GM23338 (cell line): ENCODE data around the gene DAPL1. TPM values are rescaled to one million over a fixed set of nuclear protein-coding genes. Genes with fewer than 3 reads are reported as not detected.

Experiments
- ATAC-seq: fragments of 200-7000 bp; cut with Tn5 transposase; 3 replicates; pipeline ENCODE4 v1.9.1; 2020
- DNase-seq: peaks from one replicate; pipeline ENCODE4 v3.0.0-alpha.2; 2015; ENCODE audit warnings: low spot score
- H2AFZ ChIP-seq: fragments of 200-600 bp; sonication (generic); 2 replicates; pipeline ENCODE4 v1.8.0; 2016; ENCODE audit warnings: antibody characterized with exemption, mild to moderate bottlenecking, moderate library complexity
- H3F3A ChIP-seq: fragments of 200-600 bp; sonication (generic); replicated peaks from 2 replicates; pipeline ENCODE4 v1.8.0; 2017; ENCODE audit warnings: antibody characterized with exemption, mixed run types, low read depth
- H3K27ac ChIP-seq: fragments of 200-600 bp; sonication (generic); 2 replicates; pipeline ENCODE4 v1.6.1; 2016; ENCODE audit warnings: low read depth
- H3K27me3 ChIP-seq: fragments of 200-600 bp; sonication (generic); 2 replicates; pipeline ENCODE4 v1.8.0; 2016; ENCODE audit warnings: mild to moderate bottlenecking, mixed run types, moderate library complexity; ENCODE audit not compliant: insufficient read depth
- H3K36me3 ChIP-seq: fragments of 200-600 bp; sonication (generic); 2 replicates; pipeline ENCODE4 v1.8.0; 2016; ENCODE audit warnings: mild to moderate bottlenecking; ENCODE audit not compliant: insufficient read depth
- H3K4me1 ChIP-seq: fragments of 200-600 bp; sonication (generic); 2 replicates; pipeline ENCODE4 v1.8.0; 2016; ENCODE audit warnings: mild to moderate bottlenecking, moderate library complexity; ENCODE audit not compliant: insufficient read depth
- H3K4me2 ChIP-seq: fragments of 200-600 bp; sonication (generic); 2 replicates; pipeline ENCODE4 v1.7.1; 2017; ENCODE audit warnings: mixed run types
- H3K4me3 ChIP-seq: fragments of 200-600 bp; sonication (generic); 2 replicates; pipeline ENCODE4 v1.6.1; 2016; ENCODE audit warnings: mixed run types
- H3K79me2 ChIP-seq: fragments of 200-600 bp; sonication (generic); replicated peaks from 2 replicates; pipeline ENCODE4 v1.8.0; 2017; ENCODE audit warnings: mild to moderate bottlenecking; ENCODE audit not compliant: insufficient read depth
- H3K9me2 ChIP-seq: fragments of 200-600 bp; sonication (generic); 2 replicates; pipeline ENCODE4 v1.8.0; 2017; ENCODE audit not compliant: insufficient read depth
- H4K20me1 ChIP-seq: fragments of 200-600 bp; sonication (generic); replicated peaks from 2 replicates; pipeline ENCODE4 v1.8.0; 2017; ENCODE audit warnings: mild to moderate bottlenecking; ENCODE audit not compliant: insufficient read depth
- H3K27ac Mint-ChIP-seq: 2 replicates; pipeline ENCODE4 v1.8.0; 2020; ENCODE audit warnings: inconsistent platforms, mild to moderate bottlenecking, moderate library complexity, mixed read lengths
- H3K27me3 Mint-ChIP-seq: 3 replicates; pipeline ENCODE4 v1.8.0; 2022; ENCODE audit warnings: low read depth, mild to moderate bottlenecking, moderate library complexity, mixed read lengths, inconsistent platforms; ENCODE audit not compliant: insufficient read depth, poor library complexity
- H3K36me3 Mint-ChIP-seq: 3 replicates; pipeline ENCODE4 v1.8.0; 2021; ENCODE audit warnings: low read depth, mild to moderate bottlenecking, inconsistent platforms, moderate library complexity, mixed read lengths
- H3K4me1 Mint-ChIP-seq: 3 replicates; pipeline ENCODE4 v1.8.0; 2020; ENCODE audit warnings: mild to moderate bottlenecking, inconsistent platforms, mixed read lengths
- H3K4me3 Mint-ChIP-seq: 3 replicates; pipeline ENCODE4 v1.8.0; 2021; ENCODE audit warnings: moderate library complexity, mild to moderate bottlenecking, inconsistent platforms, mixed read lengths
- H3K9me3 Mint-ChIP-seq: 3 replicates; pipeline ENCODE4 v1.8.0; 2020; ENCODE audit warnings: moderate library complexity, mild to moderate bottlenecking, inconsistent platforms, mixed read lengths
- CREB1 ChIP-seq: fragments of 250-450 bp; sonication (Bioruptor Pico); IDR thresholded peaks from 2 replicates; pipeline ENCODE4 v1.5.0; 2020; ENCODE audit warnings: low read depth, mild to moderate bottlenecking, moderate library complexity
- EZH2 ChIP-seq: fragments of 200-600 bp; sonication (generic); IDR thresholded peaks from one replicate; pipeline ENCODE4 v1.8.0; 2017; ENCODE audit warnings: antibody characterized with exemption, mild to moderate bottlenecking, low read depth; ENCODE audit not compliant: unreplicated experiment
- JUNB ChIP-seq: IDR thresholded peaks from one replicate; pipeline ENCODE4 v1.6.1; 2016; ENCODE audit warnings: antibody characterized with exemption; ENCODE audit not compliant: unreplicated experiment
- NANOG ChIP-seq: IDR thresholded peaks from 2 replicates; pipeline ENCODE4 v1.6.1; 2016; ENCODE audit warnings: antibody characterized with exemption, borderline replicate concordance
- STAT1 ChIP-seq: IDR thresholded peaks from one replicate; pipeline ENCODE4 v1.6.1; 2016; ENCODE audit warnings: antibody characterized with exemption; ENCODE audit not compliant: unreplicated experiment
- ZNF114 ChIP-seq: fragments of 250-450 bp; sonication (Bioruptor Pico); IDR thresholded peaks from 2 replicates; pipeline ENCODE4 v1.5.0; 2020; ENCODE audit warnings: mild to moderate bottlenecking, moderate library complexity
- polyA plus RNA-seq: library from polyadenylated mRNA; unstranded; fragments of >200 nt; fragmentation: Nextera tagmentation; extraction: Ambion mirVana; gene quantifications from 2 replicates; pipeline ENCODE4 v1.2.1, GENCODE V29; 2016
- total RNA-seq: library from RNA; depleted of rRNA; stranded (reverse); fragments of >200 nt; shearing (Covaris generic); gene quantifications from 2 replicates; pipeline ENCODE4 v1.2.3, GENCODE V29; 2014
- TF ChIP-seq, protein P1 (sequence below): IDR thresholded peaks from one replicate; pipeline ENCODE4 v1.6.1; 2018; ENCODE audit warnings: antibody characterized with exemption; ENCODE audit not compliant: unreplicated experiment
- TF ChIP-seq, protein P2 (sequence below), 2 experiments: fragments of 200-600 bp in 1 of 2; sonication (generic) in 1 of 2; conservative IDR thresholded peaks; 2 replicates each; pipeline versions ENCODE4 v1.5.1 to v1.6.1; 2016 to 2017; ENCODE audit warnings: antibody characterized with exemption in 2 of 2, low read depth in 2 of 2, mild to moderate bottlenecking in 2 of 2, moderate library complexity in 1 of 2
- TF ChIP-seq, protein P3 (sequence below): IDR thresholded peaks from 2 replicates; pipeline ENCODE4 v1.6.1; 2016; ENCODE audit warnings: antibody characterized with exemption

DAPL1 gene
- total and polyA plus RNA-seq, 2 experiments from 2014 or later = not detected

DNA sequence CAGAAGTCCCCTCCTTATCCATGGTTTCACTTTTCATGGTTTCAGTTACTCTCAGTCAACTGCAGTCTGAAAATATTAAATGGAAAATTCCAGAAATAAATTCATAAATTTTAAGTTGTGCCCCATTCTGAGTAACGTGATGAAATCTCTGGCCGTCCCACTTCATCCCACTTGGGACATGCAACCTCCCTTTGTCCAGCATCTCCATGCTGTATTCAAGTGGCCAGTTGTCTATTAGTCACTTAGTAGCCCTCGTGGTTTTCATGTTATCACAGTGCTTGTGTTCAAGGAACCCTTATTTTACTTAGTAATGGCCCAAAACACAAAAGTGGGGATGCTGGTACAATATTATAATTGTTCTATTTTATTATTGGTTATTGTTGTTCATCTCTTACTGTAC, 18.0 kb upstream of the DAPL1 start (continued):
- TF ChIP-seq, protein P1, sequence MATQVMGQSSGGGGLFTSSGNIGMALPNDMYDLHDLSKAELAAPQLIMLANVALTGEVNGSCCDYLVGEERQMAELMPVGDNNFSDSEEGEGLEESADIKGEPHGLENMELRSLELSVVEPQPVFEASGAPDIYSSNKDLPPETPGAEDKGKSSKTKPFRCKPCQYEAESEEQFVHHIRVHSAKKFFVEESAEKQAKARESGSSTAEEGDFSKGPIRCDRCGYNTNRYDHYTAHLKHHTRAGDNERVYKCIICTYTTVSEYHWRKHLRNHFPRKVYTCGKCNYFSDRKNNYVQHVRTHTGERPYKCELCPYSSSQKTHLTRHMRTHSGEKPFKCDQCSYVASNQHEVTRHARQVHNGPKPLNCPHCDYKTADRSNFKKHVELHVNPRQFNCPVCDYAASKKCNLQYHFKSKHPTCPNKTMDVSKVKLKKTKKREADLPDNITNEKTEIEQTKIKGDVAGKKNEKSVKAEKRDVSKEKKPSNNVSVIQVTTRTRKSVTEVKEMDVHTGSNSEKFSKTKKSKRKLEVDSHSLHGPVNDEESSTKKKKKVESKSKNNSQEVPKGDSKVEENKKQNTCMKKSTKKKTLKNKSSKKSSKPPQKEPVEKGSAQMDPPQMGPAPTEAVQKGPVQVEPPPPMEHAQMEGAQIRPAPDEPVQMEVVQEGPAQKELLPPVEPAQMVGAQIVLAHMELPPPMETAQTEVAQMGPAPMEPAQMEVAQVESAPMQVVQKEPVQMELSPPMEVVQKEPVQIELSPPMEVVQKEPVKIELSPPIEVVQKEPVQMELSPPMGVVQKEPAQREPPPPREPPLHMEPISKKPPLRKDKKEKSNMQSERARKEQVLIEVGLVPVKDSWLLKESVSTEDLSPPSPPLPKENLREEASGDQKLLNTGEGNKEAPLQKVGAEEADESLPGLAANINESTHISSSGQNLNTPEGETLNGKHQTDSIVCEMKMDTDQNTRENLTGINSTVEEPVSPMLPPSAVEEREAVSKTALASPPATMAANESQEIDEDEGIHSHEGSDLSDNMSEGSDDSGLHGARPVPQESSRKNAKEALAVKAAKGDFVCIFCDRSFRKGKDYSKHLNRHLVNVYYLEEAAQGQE = no peak
- TF ChIP-seq STAT1 = no peak
- TF ChIP-seq ZNF114 = no peak
- no peak for TF ChIP-seq NANOG
- TF ChIP-seq, protein P2, sequence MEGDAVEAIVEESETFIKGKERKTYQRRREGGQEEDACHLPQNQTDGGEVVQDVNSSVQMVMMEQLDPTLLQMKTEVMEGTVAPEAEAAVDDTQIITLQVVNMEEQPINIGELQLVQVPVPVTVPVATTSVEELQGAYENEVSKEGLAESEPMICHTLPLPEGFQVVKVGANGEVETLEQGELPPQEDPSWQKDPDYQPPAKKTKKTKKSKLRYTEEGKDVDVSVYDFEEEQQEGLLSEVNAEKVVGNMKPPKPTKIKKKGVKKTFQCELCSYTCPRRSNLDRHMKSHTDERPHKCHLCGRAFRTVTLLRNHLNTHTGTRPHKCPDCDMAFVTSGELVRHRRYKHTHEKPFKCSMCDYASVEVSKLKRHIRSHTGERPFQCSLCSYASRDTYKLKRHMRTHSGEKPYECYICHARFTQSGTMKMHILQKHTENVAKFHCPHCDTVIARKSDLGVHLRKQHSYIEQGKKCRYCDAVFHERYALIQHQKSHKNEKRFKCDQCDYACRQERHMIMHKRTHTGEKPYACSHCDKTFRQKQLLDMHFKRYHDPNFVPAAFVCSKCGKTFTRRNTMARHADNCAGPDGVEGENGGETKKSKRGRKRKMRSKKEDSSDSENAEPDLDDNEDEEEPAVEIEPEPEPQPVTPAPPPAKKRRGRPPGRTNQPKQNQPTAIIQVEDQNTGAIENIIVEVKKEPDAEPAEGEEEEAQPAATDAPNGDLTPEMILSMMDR (conservative IDR thresholded peaks at IDR 0.05; ENCODE audit: low read depth in 2 of 2) = no peak
- TF ChIP-seq CREB1 (CRISPR knock-in tag) = no peak

DNA sequence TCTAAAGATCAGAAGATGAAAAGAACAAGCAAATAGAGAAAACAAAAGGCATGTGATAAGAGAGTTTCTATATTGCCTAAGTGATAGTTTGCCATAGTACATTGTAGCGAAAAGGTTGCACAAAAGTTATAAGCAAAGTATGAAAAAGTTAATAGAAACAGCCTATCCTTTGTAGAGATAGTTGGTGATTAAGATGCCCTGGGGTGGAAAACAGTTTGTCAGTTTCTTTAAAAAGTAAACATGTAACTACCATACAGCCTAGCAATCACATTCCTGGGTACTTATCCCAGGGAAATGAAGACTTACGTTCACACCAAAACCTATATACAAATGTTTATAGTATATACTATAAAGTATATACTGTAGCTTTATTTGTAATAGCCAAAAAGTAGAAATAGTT, 16.9 kb upstream of the DAPL1 start:
- Histone ChIP-seq H4K20me1 (no peaks in the 10 kb centered on the region), H3F3A (no peaks in the 10 kb centered on the region), H3K79me2 (no peaks in the 10 kb centered on the region), H3K4me1 (peaks cover 25% of the 10 kb centered on the region), H3K4me2 (no peak overlapping the region), H3K27ac (no peak overlapping the region), H3K27me3 (no peaks in the 10 kb centered on the region), H3K36me3 (no peaks in the 10 kb centered on the region), H2AFZ (no peak overlapping the region), H3K4me3 (no peak overlapping the region), H3K9me2 (no peaks in the 10 kb centered on the region)
- no peaks in the 10 kb centered on the region for H3K36me3 Mint-ChIP-seq
- H3K4me1 Mint-ChIP-seq = peaks cover 22% of the 10 kb centered on the region
- DNase-seq (no peak), ATAC-seq (no peak)
- peaks cover 2% of the 10 kb centered on the region for H3K27me3 Mint-ChIP-seq
- H3K27ac Mint-ChIP-seq = no peak overlapping the region
- H3K9me3 Mint-ChIP-seq = no peaks in the 10 kb centered on the region
- H3K4me3 Mint-ChIP-seq = no peak overlapping the region
- TF ChIP-seq, protein P3, sequence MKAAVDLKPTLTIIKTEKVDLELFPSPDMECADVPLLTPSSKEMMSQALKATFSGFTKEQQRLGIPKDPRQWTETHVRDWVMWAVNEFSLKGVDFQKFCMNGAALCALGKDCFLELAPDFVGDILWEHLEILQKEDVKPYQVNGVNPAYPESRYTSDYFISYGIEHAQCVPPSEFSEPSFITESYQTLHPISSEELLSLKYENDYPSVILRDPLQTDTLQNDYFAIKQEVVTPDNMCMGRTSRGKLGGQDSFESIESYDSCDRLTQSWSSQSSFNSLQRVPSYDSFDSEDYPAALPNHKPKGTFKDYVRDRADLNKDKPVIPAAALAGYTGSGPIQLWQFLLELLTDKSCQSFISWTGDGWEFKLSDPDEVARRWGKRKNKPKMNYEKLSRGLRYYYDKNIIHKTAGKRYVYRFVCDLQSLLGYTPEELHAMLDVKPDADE = no peak
- TF ChIP-seq CREB1 (CRISPR knock-in tag) (no peak), EZH2 (no peak), NANOG (no peak), STAT1 (no peak), JUNB (no peak)
- TF ChIP-seq, protein P1 = no peak
